ENCODE results near the gene CTSZ.
A peak's percentile ranks its signal among the peaks of the same experiment; 100 is the strongest.
"Not testable (repeated sequence)": the region's sequence is repeated elsewhere in the genome, so short reads cannot be mapped to it uniquely, and the experiment has no call there.

The CTSZ gene

DNA sequence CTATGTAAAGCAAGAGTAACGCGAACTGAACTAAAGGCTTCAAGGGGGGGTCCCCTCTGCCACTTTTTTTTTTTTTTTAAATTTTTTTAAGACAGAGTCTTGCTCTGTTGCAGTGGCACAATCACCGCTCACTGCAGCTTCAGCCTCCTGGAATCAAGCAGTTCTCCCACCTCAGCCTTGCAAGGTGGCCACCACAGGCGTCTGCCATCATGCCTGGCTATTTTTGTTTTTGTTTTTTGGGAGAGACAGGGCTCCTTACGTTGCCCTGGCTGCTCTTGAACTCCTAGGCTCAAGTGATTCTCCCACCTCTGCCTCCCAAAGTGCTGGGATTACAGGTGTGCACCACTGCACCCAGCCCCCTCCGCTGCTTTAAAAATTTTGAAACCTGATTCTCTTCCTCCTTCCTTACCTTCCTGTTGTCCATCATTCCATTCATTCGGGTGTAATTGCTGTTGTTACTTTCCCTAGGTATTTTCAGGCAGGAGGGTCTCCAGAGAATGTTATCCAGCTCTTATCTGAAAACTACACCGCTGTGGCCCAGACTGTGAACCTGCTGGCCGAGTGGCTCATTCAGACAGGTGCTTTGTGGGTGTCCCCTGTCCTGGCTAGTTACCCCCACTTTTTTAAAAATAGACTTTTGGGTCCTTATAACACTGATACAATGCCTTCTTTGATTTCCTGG, 20.6 kb downstream of the CTSZ start:
- no peak overlapping the region for H3K4me3 Mint-ChIP-seq
- DNase-seq (no peak), ATAC-seq (no peak)
- no peaks in the 10 kb centered on the region for H3K9me3 Mint-ChIP-seq
- no peak overlapping the region for H3K27ac Mint-ChIP-seq
- peaks cover 29% of the 10 kb centered on the region for H3K4me1 Mint-ChIP-seq
- H3K27me3 Mint-ChIP-seq, result no peaks in the 10 kb centered on the region

DNA sequence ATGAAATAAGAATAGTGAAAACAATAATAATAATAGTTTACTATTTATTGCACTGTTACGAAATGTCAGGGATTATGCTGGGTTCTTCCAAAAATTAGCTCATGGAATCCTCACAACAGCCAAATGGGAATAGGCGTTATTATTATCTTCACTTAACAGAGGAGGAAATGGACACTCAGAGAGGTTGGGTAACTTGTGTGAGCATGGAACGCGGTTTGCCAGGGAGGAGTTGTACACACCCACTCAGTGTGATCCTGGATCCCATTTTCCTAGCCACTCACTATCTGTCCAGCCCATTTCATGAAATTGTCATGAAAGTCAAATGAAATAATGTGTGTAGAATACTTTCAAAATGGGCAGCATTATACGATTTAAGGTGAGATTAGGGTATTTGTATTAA, 21.4 kb downstream of the CTSZ start:
- Mint-ChIP-seq H3K4me1 (peaks cover 29% of the 10 kb centered on the region), H3K9me3 (no peaks in the 10 kb centered on the region), H3K27me3 (no peaks in the 10 kb centered on the region), H3K4me3 (no peak overlapping the region), H3K27ac (no peak overlapping the region)
- no peak for DNase-seq
- ATAC-seq, result no peak

DNA sequence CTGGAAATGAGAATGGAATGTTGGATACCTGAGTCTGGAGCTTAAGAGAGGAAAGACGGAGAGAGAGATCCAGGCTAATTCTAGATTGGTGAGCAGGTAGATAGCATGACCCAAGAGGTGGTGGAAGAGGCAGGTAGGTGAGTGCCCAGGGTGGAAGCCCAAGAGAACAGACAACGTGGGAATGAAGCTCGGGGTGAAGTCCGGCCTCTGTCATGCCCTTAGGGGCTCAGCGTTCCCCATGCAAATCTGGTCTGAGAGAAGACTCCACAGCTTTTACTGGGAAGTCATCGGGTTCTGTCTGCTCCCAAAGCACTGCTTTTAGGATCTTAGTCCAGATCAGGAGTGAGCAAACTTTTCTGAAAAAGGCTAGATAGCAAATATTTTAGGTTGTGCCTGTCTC, 22.4 kb downstream of the CTSZ start:
- peaks cover 29% of the 10 kb centered on the region for H3K4me1 Mint-ChIP-seq
- peak overlapping the region in 1 of 2 donors; percentile 66 for H3K27ac Mint-ChIP-seq
- DNase-seq (no peak), ATAC-seq (no peak)
- no peak overlapping the region for H3K4me3 Mint-ChIP-seq
- H3K9me3 Mint-ChIP-seq, result no peaks in the 10 kb centered on the region
- H3K27me3 Mint-ChIP-seq, result no peaks in the 10 kb centered on the region

DNA sequence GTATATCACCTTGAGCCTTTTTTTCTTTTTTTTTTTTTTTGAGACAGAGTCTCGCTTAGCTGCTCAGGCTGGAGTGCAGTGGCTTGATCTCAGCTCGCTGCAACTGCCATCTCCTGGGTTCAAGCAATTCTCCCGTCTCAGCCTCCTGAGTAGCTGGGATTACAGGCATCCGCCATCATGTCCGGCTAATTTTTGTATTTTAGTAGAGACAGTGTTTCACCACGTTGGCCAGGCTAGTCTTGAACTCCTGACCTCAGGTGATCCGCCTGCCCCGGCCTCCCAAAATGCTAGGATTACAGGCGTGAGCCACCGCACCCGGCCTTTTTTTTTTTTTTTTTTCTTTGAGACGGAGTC, 24.0 kb downstream of the CTSZ start:
- peak overlapping the region; percentile 82 to 88 for H3K4me3 Mint-ChIP-seq
- not testable (repeated sequence) for H3K27me3 Mint-ChIP-seq, ATAC-seq, DNase-seq, H3K9me3 Mint-ChIP-seq
- H3K27ac Mint-ChIP-seq, result peak overlapping the region in 1 of 2 donors; percentile 42
- H3K4me1 Mint-ChIP-seq, result peaks cover 29% of the 10 kb centered on the region

DNA sequence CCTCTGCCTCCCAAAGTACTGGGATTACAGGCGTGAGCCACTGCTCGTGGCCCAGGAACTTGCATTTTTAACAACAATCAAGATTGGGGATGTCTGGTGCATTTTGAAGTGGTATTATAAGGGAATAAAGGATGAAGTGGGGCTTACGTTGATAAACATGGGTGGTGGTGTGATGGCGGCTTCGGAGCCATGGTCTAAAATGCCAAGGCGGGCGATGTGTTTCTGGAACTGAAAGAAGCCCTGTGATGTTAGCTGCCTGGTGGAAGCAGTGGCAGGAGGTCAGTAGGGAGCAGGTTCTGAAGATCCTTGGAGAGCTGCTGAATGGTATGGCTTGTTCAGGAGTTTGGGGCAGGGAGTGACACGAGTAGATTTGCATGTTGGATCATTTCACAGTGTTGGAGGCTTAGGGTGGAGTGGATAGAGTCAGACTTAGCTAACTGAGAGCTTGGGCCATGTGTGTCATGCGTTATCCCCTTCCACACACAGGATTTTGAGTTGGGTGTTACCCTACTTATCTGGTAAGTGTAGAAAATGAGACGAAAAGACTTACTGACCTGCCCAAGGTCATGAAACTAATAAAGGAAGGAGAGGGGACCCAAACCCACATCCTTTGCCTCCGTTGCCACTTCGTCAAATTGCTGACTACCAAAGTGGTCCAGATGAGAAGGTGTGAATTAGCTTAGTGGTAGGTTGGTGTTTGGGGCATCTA, 24.5 kb downstream of the CTSZ start:
- H3K4me3 Mint-ChIP-seq, result peak overlapping the region; percentile 82 to 88
- peak; percentile 41 for ATAC-seq
- no peaks in the 10 kb centered on the region for H3K27me3 Mint-ChIP-seq
- H3K27ac Mint-ChIP-seq, result peak overlapping the region; percentile 69 to 79
- H3K9me3 Mint-ChIP-seq, result no peaks in the 10 kb centered on the region
- peaks cover 29% of the 10 kb centered on the region for H3K4me1 Mint-ChIP-seq
- DNase-seq, result no peak

DNA sequence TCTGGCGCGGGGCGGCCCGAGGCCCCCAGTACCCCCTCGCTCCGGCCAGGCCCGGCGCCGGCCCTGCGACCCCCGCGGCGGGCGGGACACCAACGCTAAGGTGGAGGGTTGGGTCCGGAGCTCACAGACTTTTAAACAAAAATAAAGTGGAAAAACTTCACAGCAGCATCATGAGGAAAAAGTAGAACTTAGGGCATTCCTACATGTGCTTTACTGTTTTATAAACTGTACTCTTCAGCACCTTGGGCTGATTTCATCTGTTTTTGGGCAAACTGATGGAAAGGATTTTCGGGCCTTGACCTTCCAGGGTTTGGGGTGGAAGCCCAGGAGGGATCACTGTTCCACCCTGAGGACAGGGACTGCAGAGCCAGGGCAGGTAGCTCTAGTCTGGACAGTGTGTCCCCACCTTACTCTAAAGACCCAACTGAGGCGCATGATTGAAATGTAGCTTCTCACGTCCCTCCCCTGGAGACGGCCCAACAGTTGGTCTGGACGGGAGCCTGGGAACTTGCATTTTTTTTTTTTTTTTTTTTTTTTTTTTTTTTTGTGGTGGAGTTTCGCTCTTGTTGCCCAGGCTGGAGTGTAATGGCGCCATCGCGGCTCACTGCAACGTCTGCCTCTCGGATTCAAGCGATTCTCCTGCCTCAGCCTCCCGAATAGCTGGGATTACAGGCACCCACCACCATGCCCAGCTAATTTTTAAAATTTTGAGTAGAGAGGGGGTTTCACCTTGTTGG, 25.3 kb downstream of the CTSZ start:
- H3K4me3 Mint-ChIP-seq, result peak overlapping the region; percentile 82 to 88
- peaks cover 29% of the 10 kb centered on the region for H3K4me1 Mint-ChIP-seq
- H3K27me3 Mint-ChIP-seq, result no peaks in the 10 kb centered on the region
- peak overlapping the region; percentile 81 to 88 for H3K27ac Mint-ChIP-seq
- DNase-seq (peak in 1 of 2 donors; percentile 12), ATAC-seq (peak; percentile 8)
- peaks cover 2 to 3% of the 10 kb centered on the region in 2 donors for H3K9me3 Mint-ChIP-seq

GRCh38 chr20:58980711-58981627, 26.1 kb downstream of the CTSZ start, which contains the start of gene NELFCD:
NELFCD (plus strand) TSS chr20:58981256; CDS start chr20:58981310, 54 bp downstream.
- ATAC-seq (peak; percentile 87), DNase-seq (peak; percentile 85 to 88)
- Mint-ChIP-seq H3K4me1 (peaks cover 29% of the 10 kb centered on the region), H3K4me3 (peak within 1 kb of the TSS; percentile 82 to 88), H3K9me3 (peaks cover 8 to 11% of the 10 kb centered on the region in 2 donors), H3K27me3 (no peaks in the 10 kb centered on the region), H3K27ac (peak within 1 kb of the TSS; percentile 81 to 88)

DNA sequence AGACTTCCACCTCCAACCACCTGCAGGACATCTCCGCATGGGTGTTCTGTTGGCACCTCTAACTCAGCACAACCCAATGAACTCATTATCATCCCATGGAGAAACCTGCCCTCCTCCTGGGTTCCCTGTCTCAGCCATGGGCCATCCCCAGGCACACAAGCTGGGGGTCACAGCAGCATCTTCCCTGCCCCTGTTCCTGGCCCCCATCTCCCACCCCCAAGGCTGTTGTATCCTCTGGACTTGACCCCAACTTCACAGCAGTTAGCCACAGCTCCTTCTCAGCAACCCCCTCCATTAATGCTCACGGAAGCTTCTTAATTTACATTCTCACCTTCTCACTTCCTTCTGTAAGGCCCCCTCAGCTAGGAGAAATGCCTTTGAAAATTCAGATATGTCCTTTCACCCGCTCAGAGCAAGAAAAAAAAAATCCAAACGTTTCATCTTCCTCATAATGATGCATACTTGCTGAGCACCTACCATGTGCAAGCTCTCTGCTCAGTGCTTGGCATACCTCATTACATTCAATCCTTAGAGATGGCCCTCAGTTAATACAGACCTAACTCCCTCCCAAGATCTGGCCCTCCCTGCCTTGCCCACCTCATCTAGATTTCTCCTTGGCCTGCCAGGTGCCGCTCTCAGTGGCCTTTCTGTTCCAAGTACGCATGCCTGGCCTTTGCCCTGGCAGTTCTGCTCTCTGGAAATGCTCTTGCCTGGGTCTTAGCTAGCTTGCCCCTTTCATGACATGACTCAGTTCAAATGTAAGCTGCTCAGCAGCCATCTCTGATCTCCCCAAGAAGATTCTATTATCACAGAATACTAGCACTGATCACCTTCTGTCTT, 28.5 kb downstream of the CTSZ start:
- H3K27ac Mint-ChIP-seq, result no peak overlapping the region
- peaks cover 8 to 25% of the 10 kb centered on the region in 2 donors for H3K9me3 Mint-ChIP-seq
- H3K27me3 Mint-ChIP-seq, result no peaks in the 10 kb centered on the region
- no peak for DNase-seq
- ATAC-seq, result no peak
- no peak overlapping the region for H3K4me3 Mint-ChIP-seq
- H3K4me1 Mint-ChIP-seq, result peaks cover 16% of the 10 kb centered on the region

- peak; percentile 13 for ATAC-seq
- no peak overlapping the region for H3K4me3 Mint-ChIP-seq
- H3K9me3 Mint-ChIP-seq, result peaks cover 8 to 25% of the 10 kb centered on the region in 2 donors
- H3K27me3 Mint-ChIP-seq, result no peaks in the 10 kb centered on the region
- no peak overlapping the region for H3K27ac Mint-ChIP-seq
- no peaks in the 10 kb centered on the region for H3K4me1 Mint-ChIP-seq
- DNase-seq, result no peak
Observed at GRCh38 chr20:58976061-58976730, 30.9 kb downstream of the CTSZ start.

DNA sequence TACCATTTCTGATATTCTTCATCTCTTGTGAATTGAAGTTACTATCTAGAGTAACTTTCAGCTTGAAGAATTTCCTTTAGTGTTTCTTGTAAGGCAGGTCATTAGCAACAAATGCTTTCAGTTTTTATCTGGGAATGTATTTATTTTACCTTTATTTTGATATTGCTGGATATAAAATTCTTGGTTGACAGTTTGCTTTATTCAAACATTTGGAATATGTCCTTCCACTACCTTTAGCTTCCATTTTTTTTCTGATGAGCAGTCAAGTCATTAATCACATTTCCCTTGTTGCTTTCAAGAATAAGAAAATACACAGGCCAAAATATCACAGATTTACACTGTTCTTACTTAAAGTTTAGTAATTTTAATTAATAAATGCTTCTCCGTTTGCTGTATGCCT, 31.7 kb downstream of the CTSZ start:
- Mint-ChIP-seq H3K27me3 (no peaks in the 10 kb centered on the region), H3K4me3 (no peak overlapping the region), H3K4me1 (no peaks in the 10 kb centered on the region), H3K9me3 (peaks cover 8 to 25% of the 10 kb centered on the region in 2 donors), H3K27ac (no peak overlapping the region)
- DNase-seq (no peak), ATAC-seq (no peak)

- Mint-ChIP-seq H3K4me3 (no peak overlapping the region), H3K27ac (no peak overlapping the region), H3K4me1 (no peaks in the 10 kb centered on the region), H3K9me3 (peaks cover 15 to 25% of the 10 kb centered on the region in 2 donors), H3K27me3 (peaks cover 6% of the 10 kb centered on the region)
- DNase-seq, result no peak
- ATAC-seq, result no peak
Observed at GRCh38 chr20:58973866-58974265, 33.2 kb downstream of the CTSZ start.

DNA sequence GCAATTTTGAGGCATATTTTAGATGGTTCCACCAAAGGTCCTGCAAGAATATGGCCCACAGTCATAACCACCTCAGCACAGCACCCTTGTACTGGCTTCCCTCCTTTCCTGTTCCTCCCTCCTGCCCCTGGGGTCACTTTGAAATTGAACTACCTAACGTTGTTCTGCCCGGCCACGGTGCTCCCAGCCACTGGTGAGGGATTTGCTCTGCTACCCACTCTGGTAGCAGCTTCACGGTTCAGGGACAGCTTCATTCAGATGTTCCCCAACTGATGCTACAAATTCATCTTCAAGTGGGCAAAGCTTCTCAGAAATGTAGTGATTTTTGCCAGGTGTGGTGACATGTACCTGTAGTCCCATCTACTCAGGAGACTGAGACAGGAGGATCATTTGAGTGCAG, 33.9 kb downstream of the CTSZ start:
- no peak overlapping the region for H3K4me3 Mint-ChIP-seq
- peaks cover 15 to 25% of the 10 kb centered on the region in 2 donors for H3K9me3 Mint-ChIP-seq
- DNase-seq, result no peak
- H3K4me1 Mint-ChIP-seq, result no peaks in the 10 kb centered on the region
- ATAC-seq, result no peak
- H3K27me3 Mint-ChIP-seq, result peaks cover 6% of the 10 kb centered on the region
- H3K27ac Mint-ChIP-seq, result no peak overlapping the region

- H3K27ac Mint-ChIP-seq, result no peak overlapping the region
- peaks cover 6% of the 10 kb centered on the region for H3K27me3 Mint-ChIP-seq
- H3K9me3 Mint-ChIP-seq, result peaks cover 9 to 18% of the 10 kb centered on the region in 2 donors
- no peak for ATAC-seq
- H3K4me3 Mint-ChIP-seq, result no peak overlapping the region
- no peaks in the 10 kb centered on the region for H3K4me1 Mint-ChIP-seq
- DNase-seq, result no peak
Observed at GRCh38 chr20:58971429-58971828, 35.6 kb downstream of the CTSZ start.

DNA sequence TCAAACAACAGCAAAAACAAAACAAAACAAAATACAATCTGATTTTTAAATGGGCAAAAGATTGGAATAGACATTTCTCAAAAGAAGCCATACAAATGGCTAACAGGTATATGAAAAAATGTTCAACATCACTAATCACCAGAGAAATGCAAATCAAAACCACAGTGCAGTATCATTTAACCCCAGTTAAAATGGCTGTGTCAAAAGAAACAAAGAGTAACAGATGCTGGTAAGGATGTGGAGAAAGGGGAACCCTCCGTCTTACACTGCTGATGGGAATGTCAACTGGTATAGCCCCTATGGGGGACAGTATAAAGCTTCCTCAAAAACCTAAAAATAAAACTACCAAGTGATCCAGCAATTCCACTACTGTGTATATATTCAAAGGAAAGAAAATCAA, 36.9 kb downstream of the CTSZ start:
- Mint-ChIP-seq H3K9me3 (peaks cover 6 to 7% of the 10 kb centered on the region in 2 donors), H3K4me3 (no peak overlapping the region), H3K27ac (no peak overlapping the region), H3K4me1 (no peaks in the 10 kb centered on the region), H3K27me3 (peaks cover 6% of the 10 kb centered on the region)
- DNase-seq (no peak), ATAC-seq (no peak)
